HG03060 (cell line): Measurements from ENCODE around the gene PSMB7.

Experiments used
- ATAC-seq: cut with Tn5 transposase; IDR thresholded peaks from one replicate; pipeline ENCODE4 v1.9.1; 2021; ENCODE audit warnings: low read depth, moderate number of reproducible peaks; ENCODE audit not compliant: unreplicated experiment

The PSMB7 gene

DNA sequence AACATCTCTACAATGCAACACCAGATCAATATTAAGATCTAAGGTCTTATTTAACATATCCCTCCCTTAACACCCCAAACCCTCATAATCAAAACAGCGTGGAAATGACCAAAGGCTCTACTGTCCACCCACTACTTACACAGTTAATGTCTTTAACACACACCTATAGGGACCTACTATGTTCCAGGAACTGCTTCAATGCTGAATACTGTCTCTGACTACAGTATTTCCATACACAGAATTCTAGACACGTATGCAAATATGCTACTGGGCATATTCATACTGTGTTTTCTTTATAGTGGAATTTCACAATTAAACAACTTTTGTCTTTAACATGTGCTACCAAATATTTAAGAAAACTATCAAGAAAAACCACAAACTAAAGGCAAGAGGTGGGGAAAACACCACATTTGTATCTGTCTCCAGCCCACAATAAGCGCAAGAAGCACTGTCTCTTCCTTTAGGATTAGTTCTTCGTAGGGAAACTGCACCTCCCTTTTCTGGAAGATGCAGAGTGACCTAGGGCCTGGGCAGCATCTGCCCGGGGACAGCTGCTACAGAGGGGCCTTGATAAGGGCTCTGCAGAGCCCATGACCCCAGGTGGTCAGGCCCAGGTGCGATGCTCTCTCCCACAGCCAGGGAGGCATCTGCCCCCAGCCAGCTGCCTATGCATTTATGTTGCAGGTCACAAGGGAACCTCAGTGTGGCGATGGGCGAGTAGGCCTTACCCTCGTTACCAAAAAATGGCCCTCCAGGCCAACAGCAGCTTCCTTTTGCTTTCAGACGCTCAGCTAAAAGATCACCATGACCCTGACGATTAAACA is 55.2 kb downstream of the PSMB7 start:
- no peak for ATAC-seq

GRCh38 chr9:124359426-124359825 is 55.8 kb downstream of the PSMB7 start:
- ATAC-seq: no peak

DNA sequence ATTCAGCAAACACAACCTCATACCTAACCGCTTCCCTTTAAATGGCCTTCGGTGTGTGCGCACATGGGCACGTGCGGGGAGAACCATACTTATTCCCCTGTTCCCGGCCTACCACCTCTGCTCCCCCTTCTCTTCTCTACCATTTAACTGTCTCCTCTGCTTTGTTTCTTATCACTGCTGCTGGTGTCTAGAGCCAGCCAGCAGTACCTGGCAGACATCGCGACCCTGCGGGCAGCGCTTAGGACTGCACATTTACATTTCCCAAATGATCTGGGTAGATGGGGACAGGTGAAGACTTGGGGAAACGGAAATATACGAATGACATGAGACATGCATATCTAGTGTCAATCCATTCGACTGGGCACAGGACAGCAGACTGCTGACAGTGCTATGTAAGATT is 56.6 kb downstream of the PSMB7 start:
- no peak for ATAC-seq

DNA sequence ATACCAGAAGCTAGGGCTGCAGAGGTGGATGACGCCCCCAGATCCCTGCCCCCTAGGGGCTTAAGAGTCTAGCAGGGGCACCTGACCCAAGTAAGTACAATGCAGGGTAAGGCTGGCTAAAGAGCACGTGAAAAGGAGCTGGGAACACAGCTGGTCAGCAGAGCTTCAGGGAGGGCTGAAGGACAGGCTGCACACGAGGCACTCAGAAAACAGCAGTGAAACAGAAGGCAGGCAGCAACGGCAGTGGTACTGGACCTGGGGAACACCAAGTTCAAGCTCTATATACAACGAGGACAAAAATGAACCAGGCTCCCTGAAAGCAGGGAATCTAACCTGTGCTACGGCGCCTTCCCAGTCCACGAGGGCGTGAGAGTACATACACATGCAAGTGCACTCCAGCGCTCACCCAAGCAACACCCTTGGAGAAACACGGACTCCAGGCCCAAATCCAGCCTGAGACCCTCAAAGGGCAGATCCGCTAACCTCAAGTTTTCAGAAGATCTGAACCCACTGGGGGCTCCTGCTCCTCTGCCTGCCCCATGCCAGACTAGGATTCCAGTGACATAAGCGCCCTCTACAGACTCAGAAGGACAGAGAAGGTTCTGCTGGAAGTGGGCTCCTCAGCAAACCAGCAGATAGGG is 57.4 kb downstream of the PSMB7 start:
- ATAC-seq: no peak

DNA sequence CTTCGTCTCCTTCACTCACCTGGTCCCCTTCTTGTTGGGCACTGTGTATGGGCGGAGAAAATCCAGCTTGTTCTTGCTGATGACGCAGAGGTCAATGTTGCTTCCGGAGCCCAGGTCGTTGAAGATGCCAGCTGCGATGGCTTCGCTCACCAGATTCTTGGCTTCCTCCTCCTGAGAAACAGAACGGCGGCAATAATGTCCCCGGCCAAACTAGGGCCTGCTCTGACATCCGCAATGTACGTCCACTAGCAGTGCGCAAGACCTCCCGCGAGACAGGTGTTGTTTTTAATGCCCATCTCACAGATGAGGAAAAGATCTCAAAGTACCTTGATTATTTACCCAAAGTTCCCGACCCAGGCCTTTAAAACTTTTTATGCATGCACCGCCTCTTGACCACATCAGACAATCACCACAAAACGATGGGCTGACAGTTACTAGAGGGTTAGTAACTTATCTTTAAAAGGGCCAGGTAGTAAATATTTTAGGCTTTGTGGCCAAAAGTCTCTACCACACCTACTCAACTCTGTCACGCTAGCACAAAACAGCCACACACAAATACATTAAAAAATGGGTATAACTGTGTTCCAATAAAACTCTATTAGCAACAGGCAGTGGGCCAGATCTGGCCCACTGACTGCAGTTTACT is 58.4 kb downstream of the PSMB7 start:
- ATAC-seq: no peak

DNA sequence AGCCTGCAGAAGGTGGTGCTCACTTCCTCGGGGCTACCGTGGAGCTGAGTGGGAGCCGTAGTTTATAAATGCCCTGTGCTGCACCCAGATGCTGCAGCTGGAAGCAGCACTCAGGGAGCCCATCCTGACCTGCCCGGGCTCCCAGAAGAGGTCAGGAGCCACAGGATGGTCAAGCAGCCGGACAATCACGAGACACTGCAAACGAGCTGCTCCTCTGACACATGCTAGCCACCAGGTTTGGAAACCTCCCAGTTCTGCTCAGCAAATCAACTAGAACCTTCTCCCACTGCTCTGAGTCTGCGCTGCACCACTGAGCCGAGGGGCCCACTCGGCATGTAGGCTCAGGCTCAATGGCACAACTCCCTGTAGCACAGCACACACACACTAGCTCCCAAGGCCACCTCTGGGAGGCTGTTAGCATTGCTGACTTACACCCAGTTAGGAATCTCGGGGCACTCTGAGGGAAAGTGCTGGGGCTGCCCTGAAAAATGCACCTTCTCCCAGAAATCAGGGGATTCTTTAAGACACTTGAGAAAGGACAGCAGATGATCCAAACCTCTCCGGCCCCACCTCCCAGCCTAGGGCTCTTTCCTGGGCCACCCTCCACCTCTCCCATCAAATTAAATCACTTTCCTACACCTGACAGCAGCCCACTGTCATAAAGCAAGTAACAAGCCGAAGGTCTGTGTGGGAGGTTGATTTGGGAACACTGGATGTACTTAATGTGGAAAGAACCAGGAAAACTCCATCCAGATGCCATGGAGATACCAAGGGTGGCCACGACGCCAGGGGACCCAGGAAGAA is 59.1 kb downstream of the PSMB7 start:
- no peak for ATAC-seq

DNA sequence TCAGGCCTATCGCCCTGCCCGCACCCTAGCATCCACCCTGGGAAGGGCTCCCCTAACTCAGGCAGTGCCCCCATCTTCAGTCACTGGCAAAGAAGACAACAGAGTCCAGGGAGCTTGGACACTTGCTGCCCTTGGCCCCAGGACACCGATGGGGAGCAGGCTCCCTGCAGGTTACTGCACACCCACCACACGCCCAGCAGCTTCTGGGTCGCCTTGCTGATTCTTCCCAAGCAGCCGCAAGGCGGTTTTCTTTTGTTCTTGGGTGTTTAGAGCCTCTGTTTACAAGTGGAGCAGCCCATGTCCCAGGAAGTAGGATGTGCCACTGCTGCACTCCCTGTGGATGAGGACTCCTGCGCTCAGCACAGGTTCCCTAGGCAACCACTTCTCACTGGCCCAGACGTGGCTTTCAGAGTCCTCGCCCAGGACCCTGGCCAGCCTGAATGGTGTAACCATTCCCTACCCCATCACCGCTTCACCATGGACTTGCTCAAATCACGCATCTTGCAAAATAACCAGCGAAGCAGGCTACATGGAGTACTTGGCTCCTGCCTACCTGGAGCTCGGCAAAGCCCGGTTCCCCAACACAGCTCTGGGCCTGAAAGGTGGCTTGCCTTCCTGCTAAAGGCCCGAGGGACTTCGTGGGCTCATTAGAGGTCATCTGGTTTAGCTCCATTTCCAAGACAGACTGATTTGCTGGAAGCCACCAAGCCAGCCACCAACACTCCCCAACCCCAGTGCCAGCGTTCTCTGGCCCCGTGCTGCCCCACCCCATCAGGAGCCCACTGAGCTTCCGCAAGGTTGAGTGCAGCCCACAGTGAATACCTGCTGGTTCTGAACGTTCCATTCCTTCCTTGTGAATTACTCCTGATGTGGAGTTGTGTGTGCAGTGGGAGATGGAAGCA is 60.0 kb downstream of the PSMB7 start:
- ATAC-seq: no peak

GRCh38 chr9:124354346-124355038 is 60.8 kb downstream of the PSMB7 start:
- no peak for ATAC-seq

DNA sequence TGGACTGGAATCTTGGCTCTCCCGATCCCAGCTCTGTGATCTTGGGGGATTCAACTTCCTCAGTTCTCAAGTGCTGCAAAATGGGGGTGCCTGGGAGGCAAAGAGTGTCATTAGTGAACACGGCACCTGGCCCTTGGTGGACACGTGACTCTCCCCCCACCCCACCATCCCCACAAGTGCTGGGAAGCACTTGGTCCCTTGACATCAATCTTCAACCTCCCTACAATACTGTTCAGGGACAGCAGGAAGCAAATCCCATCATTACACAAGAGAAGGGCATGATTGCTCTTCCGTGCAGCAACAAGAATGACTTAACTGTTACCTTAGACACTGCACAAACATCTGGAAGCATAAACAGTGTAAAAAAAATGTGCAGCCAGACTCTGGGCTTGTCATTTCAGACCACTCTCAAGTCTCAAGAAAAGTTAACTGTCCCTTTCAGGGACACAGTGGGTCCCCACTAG is 61.4 kb downstream of the PSMB7 start:
- no peak for ATAC-seq

- no peak for ATAC-seq
Measured at GRCh38 chr9:124353166-124353768, 62.0 kb downstream of the PSMB7 start.

DNA sequence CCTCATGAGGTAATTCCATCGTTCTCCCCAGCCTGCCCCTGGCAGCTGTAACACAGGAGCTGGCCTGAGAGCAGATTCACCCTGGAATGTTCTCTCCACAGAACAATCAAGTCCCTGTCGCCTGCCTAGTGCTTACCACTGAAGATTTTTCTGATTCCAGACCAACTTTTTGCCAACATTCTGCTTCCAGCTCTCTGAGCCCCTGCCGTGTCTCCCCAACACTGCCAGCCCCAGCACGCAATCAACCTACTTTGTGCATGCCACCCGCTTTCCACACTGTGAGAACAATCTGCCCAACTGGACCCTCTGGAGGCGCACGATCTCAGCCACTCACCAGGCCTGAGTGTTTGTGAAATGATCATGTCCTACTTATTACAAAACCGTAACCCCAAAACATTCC is 62.6 kb downstream of the PSMB7 start:
- no peak for ATAC-seq

- ATAC-seq: no peak
Measured at GRCh38 chr9:124351672-124352468, 63.4 kb downstream of the PSMB7 start.

DNA sequence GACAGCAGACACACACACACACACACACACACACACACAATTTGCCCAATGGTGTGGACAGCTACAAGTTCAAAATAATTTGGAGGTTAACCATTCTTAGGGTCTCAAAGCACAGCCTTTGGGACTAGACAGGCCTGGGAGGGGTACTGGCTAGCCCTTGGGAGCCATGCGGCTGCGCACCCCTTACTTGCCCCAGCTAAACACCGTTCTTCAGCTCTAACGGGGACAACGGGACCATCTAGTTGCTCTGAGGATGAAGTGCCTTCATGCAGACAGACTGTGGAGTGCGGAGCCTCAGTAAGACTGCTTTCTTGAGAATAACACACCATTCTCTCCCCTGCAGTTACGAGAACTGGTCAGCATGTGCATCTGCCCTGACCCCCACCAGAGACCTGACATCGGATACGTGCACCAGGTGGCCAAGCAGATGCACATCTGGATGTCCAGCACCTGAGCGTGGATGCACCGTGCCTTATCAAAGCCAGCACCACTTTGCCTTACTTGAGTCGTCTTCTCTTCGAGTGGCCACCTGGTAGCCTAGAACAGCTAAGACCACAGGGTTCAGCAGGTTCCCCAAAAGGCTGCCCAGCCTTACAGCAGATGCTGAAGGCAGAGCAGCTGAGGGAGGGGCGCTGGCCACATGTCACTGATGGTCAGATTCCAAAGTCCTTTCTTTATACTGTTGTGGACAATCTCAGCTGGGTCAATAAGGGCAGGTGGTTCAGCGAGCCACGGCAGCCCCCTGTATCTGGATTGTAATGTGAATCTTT is 64.6 kb downstream of the PSMB7 start:
- no peak for ATAC-seq

DNA sequence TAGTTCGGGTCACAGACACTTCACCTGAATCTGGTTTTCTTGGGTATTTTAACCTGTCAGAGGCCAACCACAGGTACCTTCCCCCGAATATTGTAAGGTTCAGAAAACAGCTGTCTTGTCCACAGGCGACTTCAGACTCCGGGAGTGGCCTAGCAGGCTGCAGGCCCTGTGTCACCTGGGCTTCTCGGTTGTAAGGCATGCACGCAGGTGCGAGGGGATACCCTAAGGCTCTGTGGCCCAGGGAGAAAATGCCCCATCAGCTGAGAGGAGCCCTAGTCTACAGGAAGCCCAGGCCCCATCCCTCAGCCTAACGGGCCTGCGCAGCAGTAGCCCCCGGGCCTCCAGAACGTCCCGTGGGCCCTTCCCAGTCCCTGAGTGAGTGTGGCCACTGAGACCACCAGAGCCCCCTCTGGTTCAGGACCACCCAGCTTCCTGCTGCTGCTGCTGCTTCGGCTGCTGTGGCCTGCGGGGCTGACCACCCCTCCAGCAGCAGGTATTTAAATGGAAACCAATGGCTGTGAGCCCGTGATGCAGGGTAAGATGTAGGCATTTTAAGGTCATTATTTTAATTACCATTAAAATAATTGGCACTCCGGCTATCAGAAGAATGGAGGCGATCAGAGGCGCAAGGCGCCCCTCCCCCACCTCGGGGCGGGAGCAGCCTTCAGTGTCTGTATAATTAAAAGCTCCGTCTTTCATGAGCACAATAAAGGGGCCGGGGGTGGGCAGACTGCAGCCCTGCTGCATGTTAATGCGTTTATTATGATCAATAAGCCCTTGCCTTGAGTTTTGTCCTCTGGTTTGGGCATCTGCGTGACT is 65.4 kb downstream of the PSMB7 start:
- no peak for ATAC-seq

DNA sequence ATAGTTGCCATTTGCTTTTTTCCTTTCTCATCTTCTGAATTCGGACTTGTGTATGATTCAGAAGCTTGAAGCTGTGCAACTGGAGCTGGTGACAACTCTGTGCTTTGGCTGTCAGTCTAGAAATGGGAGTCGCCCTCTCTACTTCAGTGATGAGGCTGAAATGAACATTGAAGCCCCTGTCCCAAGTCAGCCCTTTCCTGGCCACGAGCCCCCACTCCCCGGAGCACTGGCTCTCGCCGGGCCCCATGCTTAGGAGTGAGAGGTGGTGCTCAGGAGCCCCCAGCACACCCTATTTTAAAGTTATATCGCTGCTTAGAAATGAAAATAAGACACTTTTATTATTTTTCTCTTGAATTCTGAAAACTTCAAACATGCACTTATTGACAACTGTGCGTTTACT is 66.0 kb downstream of the PSMB7 start:
- no peak for ATAC-seq

- ATAC-seq: no peak
Measured at GRCh38 chr9:124348831-124349230, 66.4 kb downstream of the PSMB7 start.
